ENCODE measurements around the gene SLC4A2. TPM values are rescaled to one million over a fixed set of nuclear protein-coding genes. Genes with fewer than 3 reads are reported as not detected.
"Not testable (repeated sequence)": the region's sequence is repeated elsewhere in the genome, so short reads cannot be mapped to it uniquely, and the experiment has no call there.

SLC4A2 gene
- total RNA-seq, 6 experiments from 2014 or later, result 153 to 188 (median 164) TPM

- DNase-seq, result peak; percentile 92
- Mint-ChIP-seq H3K36me3 (ENCODE audit: low read depth) (no peaks in the 10 kb centered on the region), H3K4me1 (ENCODE audit: low read depth) (peaks cover 25% of the 10 kb centered on the region), H3K9me3 (no peaks in the 10 kb centered on the region), H3K27ac (peak overlapping the region; percentile 97), H3K27me3 (ENCODE audit: insufficient read depth) (no peaks in the 10 kb centered on the region; the same call in 1 of the 2 replicates), H3K4me3 (peak overlapping the region; percentile 70)
- TF ChIP-seq CTCF (IDR thresholded peaks at IDR 0.05), result no peak
These were observed 20.2 kb upstream of the SLC4A2 start for GRCh38 chr7:151038951-151039849.

GRCh38 chr7:151039850-151040548 lies 19.4 kb upstream of the SLC4A2 start:
- Mint-ChIP-seq H3K36me3 (ENCODE audit: low read depth) (no peaks in the 10 kb centered on the region), H3K27me3 (ENCODE audit: insufficient read depth) (no peaks in the 10 kb centered on the region; the same call in 1 of the 2 replicates), H3K9me3 (no peaks in the 10 kb centered on the region), H3K4me3 (no peak overlapping the region), H3K27ac (peak overlapping the region; percentile 97), H3K4me1 (ENCODE audit: low read depth) (peaks cover 25% of the 10 kb centered on the region)
- no peak for TF ChIP-seq CTCF (IDR thresholded peaks at IDR 0.05)
- DNase-seq, result no peak

GRCh38 chr7:151040616-151041375 lies 18.6 kb upstream of the SLC4A2 start:
- no peaks in the 10 kb centered on the region; the same call in 1 of the 2 replicates for H3K27me3 Mint-ChIP-seq (ENCODE audit: insufficient read depth)
- peaks cover 25% of the 10 kb centered on the region for H3K4me1 Mint-ChIP-seq (ENCODE audit: low read depth)
- no peak overlapping the region for H3K27ac Mint-ChIP-seq
- no peak for DNase-seq
- no peaks in the 10 kb centered on the region for H3K36me3 Mint-ChIP-seq (ENCODE audit: low read depth)
- H3K9me3 Mint-ChIP-seq, result no peaks in the 10 kb centered on the region
- no peak for TF ChIP-seq CTCF (IDR thresholded peaks at IDR 0.05)
- no peak overlapping the region for H3K4me3 Mint-ChIP-seq

- not testable (repeated sequence) for H3K36me3 Mint-ChIP-seq (ENCODE audit: low read depth); H3K27ac Mint-ChIP-seq; H3K4me3 Mint-ChIP-seq; H3K9me3 Mint-ChIP-seq; H3K27me3 Mint-ChIP-seq (ENCODE audit: insufficient read depth); DNase-seq
- H3K4me1 Mint-ChIP-seq (ENCODE audit: low read depth), result peaks cover 32% of the 10 kb centered on the region
These were observed 15.9 kb upstream of the SLC4A2 start for GRCh38 chr7:151043449-151043848.

GRCh38 chr7:151043959-151044358 lies 15.4 kb upstream of the SLC4A2 start:
- Mint-ChIP-seq H3K4me3 (no peak overlapping the region), H3K4me1 (ENCODE audit: low read depth) (peaks cover 27% of the 10 kb centered on the region), H3K27me3 (ENCODE audit: insufficient read depth) (peaks cover 2% of the 10 kb centered on the region), H3K9me3 (no peaks in the 10 kb centered on the region), H3K27ac (no peak overlapping the region), H3K36me3 (ENCODE audit: low read depth) (no peaks in the 10 kb centered on the region)
- no peak for TF ChIP-seq CTCF (IDR thresholded peaks at IDR 0.05)
- DNase-seq, result no peak

Measured in HFFc6 (cell line).